Myocyte (in vitro differentiated cells): ENCODE results near the gene RUFY2. TPM values are rescaled to one million over a fixed set of nuclear protein-coding genes. Genes with fewer than 3 reads are reported as not detected.

Experiments used
- DNase-seq: peaks from one replicate; pipeline ENCODE4 v3.0.0-alpha.2; 2012; ENCODE audit warnings: low read depth
- polyA plus RNA-seq: library from polyadenylated mRNA; unstranded; fragments of >200 nt; gene quantifications from one replicate; pipeline ENCODE4 v1.2.1, GENCODE V29; 2012; ENCODE audit warnings: missing spikeins
- total RNA-seq: library from RNA; depleted of rRNA; stranded (reverse); fragments of >200 nt; gene quantifications from 2 replicates; pipeline ENCODE4 v1.2.3, GENCODE V29; 2014

RUFY2 gene
- total RNA-seq, result 11.3 and 14.8 TPM in 2 replicates
- polyA plus RNA-seq, result 5.9 TPM

- peak; percentile 82 for DNase-seq
These were observed at the start of gene RUFY2 for GRCh38 chr10:68406815-68407548. RUFY2 (minus strand) TSS chr10:68407277; CDS start chr10:68407189, 88 bp downstream.

- DNase-seq, result peak; percentile 31
These were observed 42.6 kb upstream of the RUFY2 start for GRCh38 chr10:68449698-68450097.

- DNase-seq, result no peak
These were observed 39.1 kb upstream of the RUFY2 start for GRCh38 chr10:68446179-68446578.

GRCh38 chr10:68442971-68443370 is 35.9 kb upstream of the RUFY2 start:
- DNase-seq, result peak; percentile 19

GRCh38 chr10:68440898-68441297 is 33.8 kb upstream of the RUFY2 start:
- DNase-seq, result no peak

GRCh38 chr10:68435803-68436202 is 28.7 kb upstream of the RUFY2 start:
- no peak for DNase-seq

GRCh38 chr10:68434657-68435056 is 27.6 kb upstream of the RUFY2 start:
- no peak for DNase-seq

GRCh38 chr10:68428396-68429104 is 21.5 kb upstream of the RUFY2 start:
- no peak for DNase-seq

GRCh38 chr10:68424454-68425014 is 17.5 kb upstream of the RUFY2 start:
- no peak for DNase-seq

GRCh38 chr10:68423522-68423921 is 16.4 kb upstream of the RUFY2 start:
- no peak for DNase-seq

- no peak for DNase-seq
These were observed 12.3 kb upstream of the RUFY2 start for GRCh38 chr10:68419376-68419775.

GRCh38 chr10:68408898-68409518 is 1.9 kb upstream of the RUFY2 start:
- DNase-seq, result no peak

GRCh38 chr10:68406111-68406814 is 814 bp downstream of the RUFY2 start:
- DNase-seq, result peak; percentile 85

GRCh38 chr10:68403701-68404100 is 3.4 kb downstream of the RUFY2 start:
- DNase-seq, result peak; percentile 10

GRCh38 chr10:68402276-68402675 is 4.8 kb downstream of the RUFY2 start:
- no peak for DNase-seq

GRCh38 chr10:68397005-68397404 is 10.1 kb downstream of the RUFY2 start:
- no peak for DNase-seq

- no peak for DNase-seq
These were observed 21.3 kb downstream of the RUFY2 start for GRCh38 chr10:68385740-68386139.

- no peak for DNase-seq
These were observed 35.5 kb downstream of the RUFY2 start for GRCh38 chr10:68371604-68372003.

- DNase-seq, result no peak
These were observed 40.0 kb downstream of the RUFY2 start for GRCh38 chr10:68367121-68367520.

GRCh38 chr10:68366600-68366999 is 40.5 kb downstream of the RUFY2 start:
- DNase-seq, result no peak

GRCh38 chr10:68365611-68366010 is 41.5 kb downstream of the RUFY2 start:
- no peak for DNase-seq
